H1 (cell line): Measurements from ENCODE around the gene ICA1. TPM values are rescaled to one million over a fixed set of nuclear protein-coding genes. Genes with fewer than 3 reads are reported as not detected.

ENCODE experiments used
- CTCF ChIA-PET: fragments of 300-600 bp; sonication (Branson Sonifier 250); formaldehyde crosslinking; loops from one replicate; lab custom pipeline; 2021; ENCODE audit not compliant: partially characterized antibody; lab: Charles Lee
- POLR2A ChIA-PET: fragments of 300-600 bp; sonication (Branson Sonifier 250); formaldehyde crosslinking; loops from one replicate; lab custom pipeline; 2021; ENCODE audit warnings: inconsistent platforms; ENCODE audit not compliant: partially characterized antibody; lab: Charles Lee
- DNase-seq, 2 experiments: peaks; one replicate each; pipeline versions ENCODE4 v3.0.0 to v3.0.0-alpha.2; 2010 to 2022; ENCODE audit warnings: low spot score in 2 of 2, low read depth in 1 of 2, mixed read lengths in 1 of 2
- FAIRE-seq: peaks from 2 replicates; lab custom pipeline; 2011; peaks lifted over from hg19 to GRCh38; lab: Jason Lieb, UNC
- H2AFZ ChIP-seq: 2 replicates; pipeline ENCODE4 v1.8.1; 2012; ENCODE audit warnings: low read length, inconsistent platforms
- H2AK5ac ChIP-seq: 2 replicates; pipeline ENCODE4 v1.6.1; 2013; ENCODE audit warnings: low read depth, low read length
- H2BK120ac ChIP-seq: replicated peaks from 2 replicates; pipeline ENCODE3; 2013; ENCODE audit warnings: low read depth, low read length, inconsistent platforms
- H2BK12ac ChIP-seq: 2 replicates; pipeline ENCODE4 v1.6.1; 2013; ENCODE audit warnings: low read depth, low read length
- H2BK15ac ChIP-seq: 2 replicates; pipeline ENCODE4 v1.6.1; 2013; ENCODE audit warnings: low read length
- H2BK20ac ChIP-seq: 2 replicates; pipeline ENCODE4 v1.6.1; 2013; ENCODE audit warnings: low read length
- H2BK5ac ChIP-seq: 2 replicates; pipeline ENCODE4 v1.6.1; 2013; ENCODE audit warnings: low read depth, low read length
- H3K14ac ChIP-seq: 2 replicates; pipeline ENCODE4 v1.6.1; 2013; ENCODE audit warnings: inconsistent platforms; ENCODE audit not compliant: insufficient read length
- H3K18ac ChIP-seq: 2 replicates; pipeline ENCODE4 v1.6.1; 2013; ENCODE audit warnings: low read length; ENCODE audit errors: extremely low read depth
- H3K23ac ChIP-seq: 2 replicates; pipeline ENCODE4 v1.6.1; 2013; ENCODE audit warnings: inconsistent platforms; ENCODE audit not compliant: insufficient read length
- H3K23me2 ChIP-seq: 2 replicates; pipeline ENCODE4 v1.6.1; 2013; ENCODE audit warnings: low read depth, low read length
- H3K27ac ChIP-seq: 2 replicates; pipeline ENCODE4 v1.6.1; 2011; ENCODE audit warnings: low read depth, low read length, inconsistent platforms
- H3K27me3 ChIP-seq, 4 experiments: replicated peaks in 1 of 4; 1 replicate in 1 of 4; 2 replicates in 3 of 4; pipeline versions ENCODE4 v1.6.1 to v1.8.1; 2011 to 2013; ENCODE audit warnings: low read length in 3 of 4, mild to moderate bottlenecking in 3 of 4, inconsistent platforms in 2 of 4, mixed read lengths in 2 of 4, moderate library complexity in 1 of 4; ENCODE audit not compliant: control insufficient read depth in 3 of 4, insufficient read depth in 3 of 4; ENCODE audit errors: extremely low read depth in 1 of 4
- H3K36me3 ChIP-seq, 4 experiments: 2 replicates each; pipeline versions ENCODE4 v1.6.1 to v1.8.1; 2011 to 2013; ENCODE audit warnings: mild to moderate bottlenecking in 4 of 4, low read length in 3 of 4, moderate library complexity in 2 of 4, control low read depth in 1 of 4, inconsistent platforms in 1 of 4; ENCODE audit not compliant: insufficient read depth in 4 of 4, control insufficient read depth in 2 of 4
- H3K4ac ChIP-seq: replicated peaks from 2 replicates; pipeline ENCODE3; 2013; ENCODE audit warnings: low read length, low read depth, mixed read lengths, inconsistent platforms; ENCODE audit not compliant: insufficient read length
- H3K4me1 ChIP-seq, 4 experiments: replicated peaks in 1 of 4; 1 replicate in 1 of 4; 2 replicates in 3 of 4; pipeline versions ENCODE4 v1.6.1 to v1.8.1; 2011 to 2013; ENCODE audit warnings: low read length in 3 of 4, inconsistent platforms in 2 of 4, mixed read lengths in 1 of 4; ENCODE audit not compliant: insufficient read depth in 4 of 4, control insufficient read depth in 3 of 4
- H3K4me2 ChIP-seq, 2 experiments: 2 replicates each; pipeline versions ENCODE4 v1.6.1 to v1.8.1; 2011 to 2013; ENCODE audit warnings: low read depth in 2 of 2, low read length in 2 of 2, control low read depth in 1 of 2, inconsistent platforms in 1 of 2, mild to moderate bottlenecking in 1 of 2; ENCODE audit not compliant: insufficient read depth in 1 of 2
- H3K4me3 ChIP-seq, 4 experiments: fragments of 200-600, 300-600 bp in 1 of 4; sonication (generic), shearing (Covaris generic), sonication (Bioruptor Twin) in 1 of 4; 2 replicates each; pipeline versions ENCODE4 v1.5.1 to v1.8.1; 2011 to 2016; ENCODE audit warnings: low read length in 4 of 4, low read depth in 3 of 4, control low read depth in 2 of 4, inconsistent platforms in 2 of 4, mild to moderate bottlenecking in 2 of 4, mixed read lengths in 1 of 4, moderate library complexity in 1 of 4; ENCODE audit not compliant: insufficient read depth in 2 of 4; ENCODE audit errors: extremely low read depth in 1 of 4
- H3K56ac ChIP-seq: replicated peaks from 2 replicates; pipeline ENCODE3; 2013; ENCODE audit warnings: low read depth, mild to moderate bottlenecking, mixed read lengths, low read length, inconsistent platforms; ENCODE audit not compliant: insufficient read length
- H3K79me1 ChIP-seq: 2 replicates; pipeline ENCODE4 v1.6.1; 2013; ENCODE audit warnings: low read depth, low read length, control low read depth
- H3K79me2 ChIP-seq, 2 experiments: 2 replicates each; pipeline versions ENCODE4 v1.6.1 to v1.8.1; 2012 to 2013; ENCODE audit warnings: low read length in 2 of 2, mild to moderate bottlenecking in 2 of 2, inconsistent platforms in 1 of 2; ENCODE audit not compliant: insufficient read depth in 2 of 2, control insufficient read depth in 1 of 2
- H3K9ac ChIP-seq, 4 experiments: replicated peaks in 1 of 4; 1 replicate in 1 of 4; 2 replicates in 3 of 4; pipeline versions ENCODE4 v1.6.1 to v1.8.1; 2011 to 2013; ENCODE audit warnings: low read depth in 3 of 4, low read length in 3 of 4, control low read depth in 2 of 4, mild to moderate bottlenecking in 2 of 4, moderate library complexity in 2 of 4, inconsistent platforms in 1 of 4; ENCODE audit errors: extremely low read depth in 1 of 4
- H3K9me3 ChIP-seq, 2 experiments: 2 replicates each; pipeline versions ENCODE4 v1.6.1 to v1.8.1; 2012 to 2013; ENCODE audit warnings: mild to moderate bottlenecking in 2 of 2, moderate library complexity in 2 of 2, control low read depth in 1 of 2, inconsistent platforms in 1 of 2, low read depth in 1 of 2, low read length in 1 of 2, mixed read lengths in 1 of 2; ENCODE audit not compliant: insufficient read depth in 2 of 2
- H4K20me1 ChIP-seq, 2 experiments: replicated peaks in 1 of 2; 2 replicates each; pipeline versions ENCODE3 to v1.8.1; 2011 to 2013; ENCODE audit warnings: inconsistent platforms in 2 of 2, low read length in 2 of 2, mild to moderate bottlenecking in 1 of 2; ENCODE audit not compliant: insufficient read depth in 2 of 2, control insufficient read depth in 1 of 2
- H4K5ac ChIP-seq: 2 replicates; pipeline ENCODE4 v1.6.1; 2013; ENCODE audit warnings: low read length, low read depth, mixed read lengths, inconsistent platforms; ENCODE audit not compliant: insufficient read length
- H4K8ac ChIP-seq: 2 replicates; pipeline ENCODE4 v1.8.0; 2013; ENCODE audit warnings: mild to moderate bottlenecking, moderate library complexity, low read length, inconsistent platforms; ENCODE audit not compliant: insufficient read depth; ENCODE audit errors: extremely low read depth
- H4K91ac ChIP-seq: replicated peaks from 2 replicates; pipeline ENCODE3; 2013; ENCODE audit warnings: low read length, mixed read lengths, inconsistent platforms; ENCODE audit not compliant: insufficient read length
- EZH2 ChIP-seq: fragments of 200-600 bp; sonication (generic); IDR thresholded peaks from 2 replicates; pipeline ENCODE4 v1.7.1; 2012; ENCODE audit warnings: low read depth, mild to moderate bottlenecking, moderate library complexity, low read length, inconsistent platforms; ENCODE audit not compliant: severe bottlenecking
- NRF1 ChIP-seq: IDR thresholded peaks from 2 replicates; pipeline ENCODE4 v1.6.1; 2011; ENCODE audit warnings: mild to moderate bottlenecking, low read depth, low read length, improper control_type of control experiment
- PHF8 ChIP-seq: fragments of 200-600 bp; sonication (generic); conservative IDR thresholded peaks from 2 replicates; pipeline ENCODE4 v1.7.1; 2012; ENCODE audit warnings: low read depth, mild to moderate bottlenecking, inconsistent platforms, low read length, moderate library complexity
- RAD21 ChIP-seq, 2 experiments: IDR thresholded peaks in 1 of 2; conservative IDR thresholded peaks in 1 of 2; 2 replicates each; pipeline ENCODE4 v1.6.1; 2011; ENCODE audit warnings: low read depth in 2 of 2, low read length in 2 of 2, improper control_type of control experiment in 1 of 2, inconsistent platforms in 1 of 2, mild to moderate bottlenecking in 1 of 2, moderate library complexity in 1 of 2
- RFX5 ChIP-seq: IDR thresholded peaks from 2 replicates; pipeline ENCODE4 v1.6.1; 2011; ENCODE audit warnings: low read depth, low read length, improper control_type of control experiment, borderline replicate concordance
- USF2 ChIP-seq: IDR thresholded peaks from 2 replicates; pipeline ENCODE4 v1.6.1; 2011; ENCODE audit warnings: low read length, improper control_type of control experiment
- YY1 ChIP-seq: IDR thresholded peaks from 2 replicates; pipeline ENCODE4 v1.6.1; 2011; ENCODE audit warnings: low read depth, mild to moderate bottlenecking, low read length
- ZNF274 ChIP-seq: IDR thresholded peaks from 2 replicates; pipeline ENCODE4 v1.7.0; 2012; ENCODE audit warnings: low read length, borderline replicate concordance; ENCODE audit errors: extremely low read depth
- WGBS, 2 experiments: shearing (Covaris generic) in 1 of 2; methylation state at CpG; one replicate each; pipeline versions ENCODE4 v1.1.6 to v1.1.7; 2013 to 2015; ENCODE audit warnings: low lambda C conversion rate in 2 of 2, mixed read lengths in 2 of 2, inconsistent platforms in 1 of 2, low coverage in 1 of 2, missing lambda C conversion rate in 1 of 2; ENCODE audit not compliant: insufficient replicate concordance in 2 of 2, insufficient coverage in 1 of 2, insufficient read length in 1 of 2; ENCODE audit errors: extremely low coverage in 1 of 2, missing lambda C conversion rate in 1 of 2; 5-methylcytosine and 5-hydroxymethylcytosine counted together
- polyA plus RNA-seq, 7 experiments: library from polyadenylated mRNA; depleted of rRNA in 3 of 7; stranded (reverse) in 5 of 7; unstranded in 2 of 7; fragments of >200 nt in 5 of 7; fragments of 200-250 nt in 2 of 7; gene quantifications; 1 replicate in 5 of 7; 2 replicates in 1 of 7; 4 replicates in 1 of 7; pipeline versions ENCODE4 v1.2.1 to v1.2.3, GENCODE V29; 2011 to 2013; ENCODE audit warnings: missing spikeins in 2 of 7, mixed read lengths in 2 of 7
- total RNA-seq: library from RNA; stranded (reverse); fragmentation: NEBNext Ultra II Directional; extraction: Animal tissue kit (Norgen Biotek cat#: 25700); gene quantifications from 2 replicates; pipeline ENCODE4 v1.2.1, GENCODE V29; 2021

The ICA1 gene
- total and polyA plus RNA-seq, 2 of the 8 experiments (the other 6 are each of a cell fraction or from before 2014, with no cell fraction given), result 14.9 to 37.1 TPM

DNA sequence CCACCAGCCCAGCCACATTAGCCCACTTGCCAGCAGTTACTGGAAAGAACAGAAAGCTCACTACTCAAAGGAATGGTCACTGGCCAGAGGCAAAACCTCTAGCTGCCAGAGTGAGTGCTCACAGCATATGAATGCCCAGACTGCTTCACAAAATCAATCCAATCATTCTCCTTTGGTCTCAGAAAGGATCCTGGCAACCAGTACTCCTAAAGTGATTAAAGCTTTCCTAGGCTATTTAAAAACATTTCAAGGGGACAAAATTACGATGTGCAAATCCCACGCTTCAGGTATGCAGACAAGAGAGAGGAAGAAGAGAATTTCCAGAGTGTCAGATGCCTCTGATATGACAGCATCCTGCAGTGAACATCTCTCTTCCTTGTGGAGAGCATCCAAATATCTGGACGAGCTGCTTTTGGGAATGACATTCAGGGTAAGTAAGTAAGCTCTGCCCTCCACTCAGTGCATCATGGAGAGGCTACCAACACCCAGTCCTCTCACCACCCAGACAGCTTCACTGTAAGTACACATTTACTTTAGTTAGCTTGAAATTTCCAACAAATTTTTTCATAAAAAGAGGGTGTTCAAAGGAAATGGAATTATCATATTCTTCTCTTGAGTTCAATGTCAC is 25.1 kb downstream of the ICA1 start:
- H3K27ac ChIP-seq, result no peak overlapping the region
- no peak overlapping the region for H3K14ac ChIP-seq
- 82% methylated on average over 3 of the region's 3 CpGs; no CpG with 5 or more reads in 1 of the 2 experiments for WGBS, 2 experiments
- H2BK15ac ChIP-seq, result no peak overlapping the region
- POLR2A ChIA-PET, result interaction anchor here (0.8 to 1.2 kb wide), 3 partner anchors 14 to 25 kb away, joined by 3 to 4 read pairs (median 3); partner anchors contain the start of gene ICA1
- DNase-seq (no peak), FAIRE-seq (no peak)
- H2BK120ac ChIP-seq, result no peak overlapping the region
- no peak overlapping the region for H3K56ac ChIP-seq
- no peaks in the 10 kb centered on the region; a peak in 1 of 8 replicates for H3K36me3 ChIP-seq
- no peak overlapping the region for H3K4me3 ChIP-seq
- no peaks in the 10 kb centered on the region for H4K20me1 ChIP-seq
- H2BK5ac ChIP-seq, result no peak overlapping the region
- no peak overlapping the region for H2BK12ac ChIP-seq
- H4K8ac ChIP-seq, result no peak overlapping the region
- H3K4me1 ChIP-seq, result no peaks in the 10 kb centered on the region
- no peaks in the 10 kb centered on the region for H3K23me2 ChIP-seq
- H3K9me3 ChIP-seq, result peaks cover 3 to 5% of the 10 kb centered on the region in 2 experiments; a peak in 1 of 4 replicates
- H3K79me2 ChIP-seq, result no peaks in the 10 kb centered on the region; a peak in 1 of 4 replicates
- no peak overlapping the region for H3K18ac ChIP-seq
- H3K23ac ChIP-seq, result no peak overlapping the region
- H4K5ac ChIP-seq, result no peak overlapping the region
- H3K9ac ChIP-seq, result no peak overlapping the region
- H2BK20ac ChIP-seq, result no peak overlapping the region
- H2AFZ ChIP-seq, result no peak overlapping the region
- no peak overlapping the region for H3K4me2 ChIP-seq
- H4K91ac ChIP-seq, result no peak overlapping the region
- no peak overlapping the region for H2AK5ac ChIP-seq
- no peak overlapping the region for H3K4ac ChIP-seq
- H3K27me3 ChIP-seq, result no peaks in the 10 kb centered on the region
- H3K79me1 ChIP-seq, result no peaks in the 10 kb centered on the region
- CTCF ChIA-PET, result interaction anchor here (0.8 to 1.8 kb wide), 7 partner anchors 18 to 445 kb away, joined by 3 to 4 read pairs (median 3); no protein-coding TSS in a partner anchor
- TF ChIP-seq ZNF274, result no peak
- no peak for TF ChIP-seq EZH2
- no peak for TF ChIP-seq USF2
- TF ChIP-seq RFX5, result no peak
- TF ChIP-seq NRF1, result no peak
- no peak for TF ChIP-seq PHF8
- peak; percentile 11; a peak in 1 of 4 replicates for TF ChIP-seq RAD21 (IDR thresholded peaks at IDR 0.05 in 1 of 2, conservative IDR thresholded peaks at IDR 0.05 in 1 of 2; ENCODE audit: low read depth in 2 of 2, low read length in 2 of 2)
- no peak for TF ChIP-seq YY1
